B cell (primary cell): ENCODE results near the gene ALG1L2. TPM values are rescaled to one million over a fixed set of nuclear protein-coding genes. Genes with fewer than 3 reads are reported as not detected.
A peak's percentile ranks its signal among the peaks of the same experiment; 100 is the strongest.
"Not testable (repeated sequence)": the region's sequence is repeated elsewhere in the genome, so short reads cannot be mapped to it uniquely, and the experiment has no call there.

Experiments
- ATAC-seq: fragments of 200-7000 bp; cut with Tn5 transposase; one replicate; pipeline ENCODE4 v1.10.0; 2021; ENCODE audit warnings: low read depth, mild to moderate bottlenecking, moderate number of reproducible peaks, moderate library complexity
- CTCF ChIA-PET: fragments of 350-600 bp; sonication (Branson Sonifier 250); formaldehyde crosslinking; loops from one replicate; lab custom pipeline; 2021; ENCODE audit warnings: antibody characterized with exemption, inconsistent platforms; lab: Charles Lee
- POLR2A ChIA-PET: fragments of 350-600 bp; sonication (Branson Sonifier 250); formaldehyde crosslinking; loops from one replicate; lab custom pipeline; 2021; ENCODE audit warnings: antibody characterized with exemption; lab: Charles Lee
- DNase-seq: peaks from one replicate; pipeline ENCODE4 v3.0.0; 2013
- H2AFZ ChIP-seq: 2 replicates; pipeline ENCODE4 v1.6.1; 2012; ENCODE audit warnings: mild to moderate bottlenecking, low read depth, low read length; ENCODE audit not compliant: insufficient read depth, poor library complexity, severe bottlenecking
- H3K27ac ChIP-seq, 2 donors: 1 replicate in 1 of 2; 2 replicates in 1 of 2; pipeline ENCODE4 v1.5.1; 2012 to 2013; ENCODE audit warnings: low read length in 2 of 2, mild to moderate bottlenecking in 2 of 2, moderate library complexity in 1 of 2
- H3K27me3 ChIP-seq, 4 experiments: fragments of 200-600 bp in 1 of 4; sonication (generic) in 1 of 4; replicated peaks in 1 of 4; 1 replicate in 2 of 4; 2 replicates in 2 of 4; pipeline versions ENCODE4 v1.6.1 to v1.7.0; 2013 to 2016; ENCODE audit warnings: low read length in 3 of 4, mild to moderate bottlenecking in 2 of 4, mixed read lengths in 1 of 4, moderate library complexity in 1 of 4; ENCODE audit not compliant: insufficient read depth in 4 of 4, control insufficient read depth in 3 of 4; ENCODE audit errors: control extremely low read depth in 1 of 4
- H3K36me3 ChIP-seq, 2 experiments: replicated peaks in 1 of 2; 1 replicate in 1 of 2; 2 replicates in 1 of 2; pipeline versions ENCODE4 v1.6.1 to v1.7.1; 2013; ENCODE audit warnings: low read length in 1 of 2; ENCODE audit not compliant: insufficient read depth in 2 of 2, control insufficient read depth in 1 of 2; ENCODE audit errors: control extremely low read depth in 1 of 2, extremely low read depth in 1 of 2
- H3K4me1 ChIP-seq, 2 donors: fragments of 200-600 bp in 1 of 2; sonication (generic) in 1 of 2; 1 replicate in 1 of 2; 2 replicates in 1 of 2; pipeline versions ENCODE4 v1.5.1 to v1.6.1; 2013 to 2017; ENCODE audit warnings: low read length in 2 of 2; ENCODE audit not compliant: control insufficient read depth in 2 of 2, insufficient read depth in 2 of 2
- H3K4me2 ChIP-seq: replicated peaks from 2 replicates; pipeline ENCODE3; 2012; ENCODE audit warnings: mild to moderate bottlenecking, low read depth, low read length; ENCODE audit not compliant: poor library complexity, severe bottlenecking
- H3K4me3 ChIP-seq, 5 experiments: fragments of 200-600 bp in 1 of 5; sonication (generic) in 1 of 5; 1 replicate in 3 of 5; 2 replicates in 2 of 5; pipeline versions ENCODE4 v1.5.1 to v1.7.0; 2011 to 2016; ENCODE audit warnings: low read length in 4 of 5, mild to moderate bottlenecking in 4 of 5, low read depth in 2 of 5, control low read depth in 1 of 5, moderate library complexity in 1 of 5; ENCODE audit not compliant: insufficient read depth in 1 of 5; ENCODE audit errors: control extremely low read depth in 1 of 5, extremely low read depth in 1 of 5
- H3K79me2 ChIP-seq: fragments of 200-600 bp; sonication (generic); one replicate; pipeline ENCODE4 v1.6.0; 2016; ENCODE audit warnings: low read length; ENCODE audit not compliant: control insufficient read depth, insufficient read depth
- H3K9ac ChIP-seq: fragments of 200-600 bp; sonication (generic); 2 replicates; pipeline ENCODE4 v1.6.1; 2017; ENCODE audit warnings: mild to moderate bottlenecking, low read length, moderate library complexity
- H3K9me3 ChIP-seq, 3 donors: one replicate each; pipeline versions ENCODE4 v1.6.1 to v1.7.1; 2013; ENCODE audit warnings: low read length in 2 of 3; ENCODE audit not compliant: control insufficient read depth in 2 of 3, insufficient read depth in 1 of 3; ENCODE audit errors: control extremely low read depth in 1 of 3
- H4K20me1 ChIP-seq: 2 replicates; pipeline ENCODE4 v1.6.0; 2012; ENCODE audit warnings: mild to moderate bottlenecking, low read length; ENCODE audit not compliant: insufficient read depth, control insufficient read depth, poor library complexity, severe bottlenecking
- H3K27ac Mint-ChIP-seq: one replicate; pipeline ENCODE4 v1.8.0; 2021; ENCODE audit warnings: mixed read lengths
- H3K27me3 Mint-ChIP-seq: one replicate; pipeline ENCODE4 v1.8.0; 2021; ENCODE audit warnings: mixed read lengths
- H3K4me1 Mint-ChIP-seq: one replicate; pipeline ENCODE4 v1.8.0; 2021; ENCODE audit warnings: mixed read lengths
- H3K4me3 Mint-ChIP-seq: one replicate; pipeline ENCODE4 v1.8.0; 2021; ENCODE audit warnings: mixed read lengths
- H3K9me3 Mint-ChIP-seq: one replicate; pipeline ENCODE4 v1.8.0; 2022; ENCODE audit warnings: mixed read lengths; ENCODE audit not compliant: insufficient read depth
- EZH2 ChIP-seq: IDR thresholded peaks from 2 replicates; pipeline ENCODE4 v1.6.1; 2012; ENCODE audit warnings: borderline replicate concordance, low read depth, mild to moderate bottlenecking, moderate library complexity, low read length; ENCODE audit not compliant: insufficient read depth, poor library complexity, severe bottlenecking
- WGBS: methylation state at CpG from one replicate; pipeline ENCODE4 v1.1.5; 2013; ENCODE audit warnings: missing lambda C conversion rate; ENCODE audit not compliant: insufficient coverage; 5-methylcytosine and 5-hydroxymethylcytosine counted together
- intact Hi-C: fragments of 100-400 bp; cut with micrococcal nuclease; formaldehyde crosslinking; loops from one replicate; pipeline ENCODE4 v1.10.0; 2022
- polyA plus RNA-seq: library from polyadenylated mRNA; depleted of rRNA; stranded (reverse); fragments of >200 nt; gene quantifications from 2 replicates; pipeline ENCODE4 v1.2.3, GENCODE V29; 2012
- total RNA-seq, 2 donors: library from RNA; stranded (reverse); fragments of 120-200 nt in 1 of 2; gene quantifications; 1 replicate in 1 of 2; 2 replicates in 1 of 2; pipeline versions ENCODE4 v1.2.3 to v1.2.4, GENCODE V29; 2013 to 2022
- TF ChIP-seq, protein P1 (sequence below): fragments of 200-600 bp; IDR thresholded peaks from one replicate; pipeline ENCODE4 v1.8.0; 2022; ENCODE audit warnings: antibody characterized with exemption, mild to moderate bottlenecking

ALG1L2 gene
- total and polyA plus RNA-seq, 2 donors (not counting 1 experiment from before 2014, with no cell fraction given) = 8.8 TPM; not detected in 1

DNA sequence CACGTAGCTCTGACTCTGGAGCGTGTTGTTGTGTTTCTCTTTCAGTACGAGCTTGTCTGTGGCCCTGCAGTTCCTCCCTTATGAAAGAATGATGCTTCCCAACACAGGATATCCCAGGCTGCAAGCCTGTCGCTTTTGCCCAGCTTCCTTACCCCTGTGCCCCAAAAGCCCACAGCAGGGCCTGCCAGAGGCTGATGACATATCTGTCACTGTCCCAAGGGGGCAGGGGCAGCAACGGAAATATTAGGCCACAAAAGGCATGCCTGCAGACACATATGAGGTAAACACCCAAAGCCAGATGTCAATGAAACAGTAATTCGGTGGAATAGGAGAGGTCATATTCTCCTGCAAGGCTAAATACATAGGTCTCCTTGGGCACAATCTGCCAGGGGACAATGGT is 38.0 kb upstream of the ALG1L2 start:
- peak overlapping the region; percentile 4 for H3K4me3 Mint-ChIP-seq

DNA sequence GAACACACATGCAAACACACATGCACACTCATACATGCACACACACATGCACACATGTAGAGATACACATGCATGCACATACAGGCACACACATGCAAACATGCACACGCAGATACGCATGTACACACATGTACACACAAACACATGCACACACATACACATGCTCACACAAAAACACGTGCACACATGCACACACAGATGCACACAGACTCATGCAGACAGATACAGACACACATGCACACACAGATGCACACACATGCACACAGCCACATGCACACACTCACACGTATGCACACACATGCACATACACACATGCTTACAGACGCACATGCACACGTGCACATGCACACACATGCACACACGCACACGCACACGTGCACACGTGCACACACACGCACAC is 37.3 kb upstream of the ALG1L2 start:
- intact Hi-C loops = no loop called here
- H3K9me3 Mint-ChIP-seq = peaks cover 3% of the 10 kb centered on the region
- peak overlapping the region; percentile 11 for H3K27ac Mint-ChIP-seq
- peak overlapping the region; percentile 4 for H3K4me3 Mint-ChIP-seq
- no peak for ATAC-seq
- H4K20me1 ChIP-seq = no peaks in the 10 kb centered on the region
- H3K4me3 ChIP-seq = no peak overlapping the region
- H3K4me1 ChIP-seq = peaks cover 0 to 11% of the 10 kb centered on the region in 2 donors
- no peaks in the 10 kb centered on the region for H3K27me3 Mint-ChIP-seq
- H3K27ac ChIP-seq = no peak overlapping the region
- no peak overlapping the region for H3K9ac ChIP-seq
- no peaks in the 10 kb centered on the region for H3K36me3 ChIP-seq
- CTCF ChIA-PET = no interaction called here
- peaks cover 10% of the 10 kb centered on the region for H3K4me1 Mint-ChIP-seq
- no peak overlapping the region for H2AFZ ChIP-seq
- H3K79me2 ChIP-seq = no peaks in the 10 kb centered on the region
- 86% methylated on average over 9 of the region's 11 CpGs for WGBS
- no peaks in the 10 kb centered on the region for H3K27me3 ChIP-seq
- DNase-seq = no peak
- no peak for TF ChIP-seq EZH2
- TF ChIP-seq, protein P1, sequence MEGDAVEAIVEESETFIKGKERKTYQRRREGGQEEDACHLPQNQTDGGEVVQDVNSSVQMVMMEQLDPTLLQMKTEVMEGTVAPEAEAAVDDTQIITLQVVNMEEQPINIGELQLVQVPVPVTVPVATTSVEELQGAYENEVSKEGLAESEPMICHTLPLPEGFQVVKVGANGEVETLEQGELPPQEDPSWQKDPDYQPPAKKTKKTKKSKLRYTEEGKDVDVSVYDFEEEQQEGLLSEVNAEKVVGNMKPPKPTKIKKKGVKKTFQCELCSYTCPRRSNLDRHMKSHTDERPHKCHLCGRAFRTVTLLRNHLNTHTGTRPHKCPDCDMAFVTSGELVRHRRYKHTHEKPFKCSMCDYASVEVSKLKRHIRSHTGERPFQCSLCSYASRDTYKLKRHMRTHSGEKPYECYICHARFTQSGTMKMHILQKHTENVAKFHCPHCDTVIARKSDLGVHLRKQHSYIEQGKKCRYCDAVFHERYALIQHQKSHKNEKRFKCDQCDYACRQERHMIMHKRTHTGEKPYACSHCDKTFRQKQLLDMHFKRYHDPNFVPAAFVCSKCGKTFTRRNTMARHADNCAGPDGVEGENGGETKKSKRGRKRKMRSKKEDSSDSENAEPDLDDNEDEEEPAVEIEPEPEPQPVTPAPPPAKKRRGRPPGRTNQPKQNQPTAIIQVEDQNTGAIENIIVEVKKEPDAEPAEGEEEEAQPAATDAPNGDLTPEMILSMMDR = no peak
- peaks cover 0 to 3% (median 0%) of the 10 kb centered on the region in 3 donors for H3K9me3 ChIP-seq
- H3K4me2 ChIP-seq = no peak overlapping the region
- POLR2A ChIA-PET = no interaction called here

More for the DNA sequence above, 38.0 kb upstream of the ALG1L2 start:
- H3K79me2 ChIP-seq, H3K9me3 Mint-ChIP-seq, DNase-seq, POLR2A ChIA-PET, H2AFZ ChIP-seq, H3K27ac ChIP-seq, H3K9me3 ChIP-seq, H3K4me2 ChIP-seq, H3K27me3 Mint-ChIP-seq, H3K4me1 Mint-ChIP-seq, H3K9ac ChIP-seq, ATAC-seq, H4K20me1 ChIP-seq, intact Hi-C loops, H3K27me3 ChIP-seq, H3K4me3 ChIP-seq, H3K36me3 ChIP-seq: not testable (repeated sequence)
- peaks cover 0 to 11% of the 10 kb centered on the region in 2 donors for H3K4me1 ChIP-seq
- 9% methylated on average over 4 of the region's 6 CpGs for WGBS
- H3K27ac Mint-ChIP-seq = peak overlapping the region; percentile 11
- CTCF ChIA-PET = interaction anchor here (0.9 kb wide), 1 partner anchor 54 kb away, joined by 3 read pairs; no protein-coding TSS in a partner anchor
